Right renal pelvis (tissue), 4 donors: ENCODE results near the gene RPGRIP1L. TPM values are rescaled to one million over a fixed set of nuclear protein-coding genes. Genes with fewer than 3 reads are reported as not detected.
"Not testable (repeated sequence)": the region's sequence is repeated elsewhere in the genome, so short reads cannot be mapped to it uniquely, and the experiment has no call there.

Source experiments
- DNase-seq, 4 donors: peaks; one replicate each; pipeline ENCODE4 v3.0.0-alpha.2; 2013; ENCODE audit warnings: low read depth in 4 of 4, low spot score in 3 of 4, missing footprints in 1 of 4
- polyA plus RNA-seq, 4 donors: library from polyadenylated mRNA; unstranded; fragments of 120-200 nt; gene quantifications; one replicate each; pipeline ENCODE4 v1.2.1, GENCODE V29; 2013; ENCODE audit not compliant: insufficient read length in 4 of 4

Gene RPGRIP1L
- polyA plus RNA-seq, 4 donors: 14.5 to 20.2 (median 18.0) TPM

GRCh38 chr16:53713403-53714204 is 9.9 kb upstream of the RPGRIP1L start:
- no peak for DNase-seq

GRCh38 chr16:53712065-53712464 is 8.4 kb upstream of the RPGRIP1L start:
- DNase-seq: no peak

DNA sequence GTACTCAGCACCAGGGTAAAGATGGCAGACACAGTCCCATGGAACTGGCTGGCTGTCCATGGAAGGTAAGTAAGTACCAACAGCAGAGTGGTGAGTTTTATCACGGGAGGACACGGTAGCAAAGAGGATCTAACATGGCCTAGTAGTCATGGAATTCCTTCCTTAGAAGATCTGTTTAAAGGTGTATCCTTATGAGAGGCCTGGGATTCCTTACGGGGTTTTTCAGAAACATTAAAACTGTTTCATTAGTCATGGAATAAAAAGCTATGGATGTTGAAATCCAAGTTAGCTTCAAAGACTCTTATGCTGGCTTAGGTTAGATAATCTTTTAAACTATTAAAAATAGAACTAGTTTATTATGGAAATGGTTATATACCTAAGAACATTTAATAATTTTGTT is 7.7 kb upstream of the RPGRIP1L start:
- no peak for DNase-seq

DNA sequence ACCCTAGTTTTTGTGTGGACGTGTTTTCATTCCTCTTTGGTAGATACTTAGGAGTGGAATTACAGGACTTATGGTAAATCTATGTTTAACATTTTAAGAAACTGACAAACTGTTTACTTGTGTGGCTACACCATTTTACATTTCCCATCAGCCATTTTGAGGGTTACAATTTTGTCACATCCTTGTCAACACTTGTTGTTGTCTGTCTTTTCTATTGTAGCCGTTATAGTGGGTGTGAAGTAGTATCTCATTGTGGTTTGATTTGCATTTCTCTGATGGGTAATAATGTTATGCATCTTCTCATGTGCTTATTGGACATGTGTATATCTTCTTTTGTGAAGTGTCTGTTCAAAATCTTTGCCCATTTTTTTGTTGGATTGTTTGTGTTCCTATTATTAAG is 4.8 kb upstream of the RPGRIP1L start:
- no peak for DNase-seq

GRCh38 chr16:53707671-53708070 is 4.0 kb upstream of the RPGRIP1L start:
- no peak for DNase-seq

GRCh38 chr16:53704445-53704813 is 770 bp upstream of the RPGRIP1L start:
- no peak for DNase-seq

- not testable (repeated sequence) for DNase-seq
These were observed 5.4 kb downstream of the RPGRIP1L start for GRCh38 chr16:53698271-53698670.

- no peak for DNase-seq
These were observed 8.6 kb downstream of the RPGRIP1L start for GRCh38 chr16:53695070-53695469.

DNA sequence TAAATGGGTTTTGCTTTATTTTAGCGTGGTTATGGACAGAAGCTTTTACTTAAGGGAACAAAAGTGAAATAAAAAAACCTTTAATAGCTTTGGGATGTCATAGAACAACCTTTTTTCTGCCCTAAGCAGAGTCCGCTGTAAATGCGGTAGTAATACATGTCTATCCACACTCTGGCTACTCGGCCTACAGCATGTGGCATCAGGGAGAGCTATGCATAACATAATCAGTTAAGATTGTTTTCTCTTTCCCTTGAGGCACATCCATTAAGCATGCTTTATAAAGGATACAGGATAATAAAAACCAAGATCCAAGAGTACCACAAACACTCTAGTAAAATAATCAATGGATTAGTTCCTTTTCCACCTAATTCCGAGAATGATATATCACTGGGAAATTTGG is 10.3 kb downstream of the RPGRIP1L start:
- no peak for DNase-seq

DNA sequence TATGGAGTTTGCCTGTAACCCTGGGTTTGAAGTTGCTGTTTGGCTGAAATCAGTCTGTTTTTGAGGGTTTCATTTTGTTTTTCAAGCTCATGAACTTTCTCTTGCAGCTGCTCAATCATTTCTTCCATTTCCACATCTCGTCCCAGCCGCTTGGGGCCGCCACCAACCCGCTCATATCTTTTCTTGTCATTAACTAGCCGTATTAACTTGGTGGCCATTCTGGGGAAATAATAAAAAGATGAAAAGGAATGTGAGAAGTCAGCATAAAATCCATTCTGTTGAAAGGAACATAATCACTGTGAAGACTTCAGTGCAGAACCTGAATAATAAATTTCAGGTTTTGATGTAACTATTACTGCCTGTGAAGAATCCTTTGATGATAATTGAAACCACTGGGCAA is 11.5 kb downstream of the RPGRIP1L start:
- DNase-seq: no peak

- no peak for DNase-seq
These were observed 12.9 kb downstream of the RPGRIP1L start for GRCh38 chr16:53690771-53691170.

DNA sequence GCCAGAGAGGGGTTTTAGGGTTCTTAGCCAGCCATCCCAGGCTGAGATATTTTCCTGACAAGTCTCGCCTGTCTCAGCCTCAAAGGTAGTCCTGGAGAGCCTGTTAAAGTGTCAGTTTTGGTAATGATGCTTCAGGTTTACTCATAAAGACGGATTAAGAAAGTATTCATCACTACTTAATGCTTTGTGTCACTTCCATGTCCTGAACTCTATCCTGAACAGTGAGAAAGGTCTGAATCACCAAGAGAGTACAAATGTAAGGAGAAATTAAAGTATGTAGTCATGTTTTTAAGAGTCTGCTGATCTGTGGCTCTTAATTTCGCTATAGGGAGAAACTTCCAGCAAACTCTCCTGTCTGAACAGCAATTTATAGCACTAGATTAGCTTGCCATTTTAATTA is 14.0 kb downstream of the RPGRIP1L start:
- DNase-seq: no peak

- no peak for DNase-seq
These were observed 16.9 kb downstream of the RPGRIP1L start for GRCh38 chr16:53686710-53687109.

GRCh38 chr16:53685334-53685733 is 18.3 kb downstream of the RPGRIP1L start:
- DNase-seq: not testable (repeated sequence)

GRCh38 chr16:53681354-53681753 is 22.3 kb downstream of the RPGRIP1L start:
- no peak for DNase-seq

- no peak for DNase-seq
These were observed 22.9 kb downstream of the RPGRIP1L start for GRCh38 chr16:53680756-53681155.

DNA sequence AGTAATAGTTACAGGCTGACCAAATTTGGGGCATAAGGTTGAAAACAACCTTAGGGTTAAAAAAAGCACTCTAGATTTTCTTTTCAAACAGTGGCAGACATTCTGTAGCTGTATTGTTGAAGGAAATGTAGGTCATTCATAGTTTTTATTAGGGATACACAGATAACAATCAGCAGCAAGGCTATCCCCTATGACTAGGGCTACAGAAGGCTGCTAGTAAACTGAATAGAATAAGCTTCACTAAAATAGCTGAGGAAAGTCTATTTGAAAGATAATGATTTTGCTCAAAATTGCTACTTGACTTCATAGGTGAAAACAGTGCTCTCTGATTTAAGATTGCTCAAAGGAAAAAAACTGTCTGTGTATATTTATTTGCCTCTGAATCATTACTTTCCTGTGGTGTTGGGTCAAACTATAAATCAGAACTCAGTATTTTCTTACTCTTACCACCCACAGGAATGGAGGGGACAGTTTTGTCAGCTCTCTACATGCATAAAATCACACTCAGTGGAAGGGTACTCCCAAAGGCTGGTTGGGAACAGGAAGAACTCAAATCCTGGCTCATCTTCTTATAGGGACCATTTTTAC is 24.8 kb downstream of the RPGRIP1L start:
- DNase-seq: no peak

DNA sequence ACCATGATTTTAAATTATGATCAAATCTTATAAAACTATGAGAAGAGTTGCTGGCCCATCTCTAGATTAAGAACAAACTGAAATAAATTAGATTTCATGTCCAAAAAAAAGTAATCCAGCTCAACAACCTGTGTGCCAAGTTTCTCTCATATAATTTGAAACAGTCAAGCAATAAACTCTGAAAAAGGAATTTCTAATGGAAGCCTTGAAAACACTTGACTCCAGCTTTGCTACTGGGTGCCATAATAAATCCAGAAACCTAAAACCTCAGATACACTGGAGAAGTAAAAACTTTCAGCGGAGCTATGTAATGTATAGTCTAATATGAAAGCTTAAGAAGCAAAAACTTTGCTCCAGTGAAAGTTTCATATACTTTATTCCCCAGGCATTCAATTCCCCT is 25.5 kb downstream of the RPGRIP1L start:
- no peak for DNase-seq

DNA sequence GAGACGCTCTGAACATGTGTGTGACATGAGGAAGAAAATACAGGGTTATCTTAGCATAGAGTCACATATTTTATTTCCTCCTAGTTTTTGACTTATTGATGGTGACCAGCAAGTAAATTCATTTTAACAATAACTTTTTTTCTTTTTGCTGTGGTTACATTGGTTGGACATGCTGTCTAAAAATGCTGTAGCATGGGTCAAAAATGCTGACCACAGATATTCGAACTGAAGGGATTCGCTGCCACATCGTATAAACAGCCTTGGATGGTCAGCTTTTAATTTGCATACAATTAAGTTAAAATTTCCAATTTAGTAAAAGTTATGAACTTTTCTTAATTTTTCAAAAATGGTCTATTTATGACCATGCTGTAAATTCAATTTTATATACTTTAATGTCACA is 30.5 kb downstream of the RPGRIP1L start:
- DNase-seq: no peak

DNA sequence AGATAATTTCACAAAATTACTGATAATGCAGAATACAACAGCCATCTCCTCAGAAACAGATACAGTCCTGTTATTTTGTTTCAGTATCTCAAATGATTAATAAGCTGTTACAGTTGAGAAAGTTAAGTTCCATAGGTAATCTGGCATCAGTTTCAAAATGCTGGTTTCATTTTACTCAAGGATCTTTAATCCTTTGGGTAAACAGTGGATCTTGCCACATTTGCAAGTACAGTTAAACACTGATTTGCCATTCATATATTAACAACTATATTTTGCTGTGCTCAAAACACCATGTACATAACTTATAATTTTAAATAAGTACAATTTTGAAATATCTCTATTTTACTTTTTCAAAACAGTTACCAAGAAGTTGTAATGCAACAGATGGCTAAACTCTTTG is 31.2 kb downstream of the RPGRIP1L start:
- no peak for DNase-seq

GRCh38 chr16:53668869-53669268 is 34.8 kb downstream of the RPGRIP1L start:
- no peak for DNase-seq

- DNase-seq: no peak
These were observed 36.8 kb downstream of the RPGRIP1L start for GRCh38 chr16:53666786-53667415.
